Hepatocyte (in vitro differentiated cells): ENCODE measurements around the gene SLC30A9.

Experiments
- CTCF ChIP-seq: fragments of 200-600 bp; sonication (generic); IDR thresholded peaks from 2 replicates; pipeline ENCODE4 v1.5.1; 2016; ENCODE audit warnings: antibody characterized with exemption, mild to moderate bottlenecking; ENCODE audit not compliant: poor library complexity
- EZH2 ChIP-seq: fragments of 200-600 bp; sonication (generic); IDR thresholded peaks from 2 replicates; pipeline ENCODE4 v1.6.1; 2016; ENCODE audit warnings: antibody characterized with exemption, mild to moderate bottlenecking, borderline replicate concordance

DNA sequence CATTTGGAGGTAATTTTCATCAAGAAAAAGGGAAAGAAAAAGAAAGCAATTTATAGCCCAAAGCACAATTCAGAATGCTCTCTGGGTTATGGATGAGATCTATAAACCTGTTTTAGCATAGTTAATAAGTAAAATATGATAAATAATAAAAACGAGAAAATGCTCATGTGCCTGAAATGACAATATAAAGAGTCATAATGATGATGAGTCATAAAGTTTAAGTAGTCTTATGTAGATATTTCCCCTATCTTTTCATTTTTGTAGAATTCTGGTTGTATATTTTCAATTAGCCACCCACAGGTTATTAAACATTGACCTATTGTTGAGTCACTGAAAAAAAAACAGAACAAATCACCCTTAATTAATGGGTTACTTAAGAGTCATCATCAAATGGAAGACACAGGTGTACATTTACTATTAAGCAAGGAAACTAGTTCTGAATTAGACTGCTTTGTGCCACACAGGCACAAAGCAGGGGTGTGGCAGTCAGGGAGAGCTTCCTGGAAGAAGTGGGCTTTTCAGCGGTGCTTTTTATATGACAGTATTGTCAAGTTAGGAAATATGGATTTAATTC lies 132.8 kb downstream of the SLC30A9 start:
- TF ChIP-seq CTCF (no peak), EZH2 (no peak)
